ENCODE results near the gene TP53INP2. TPM values are rescaled to one million over a fixed set of nuclear protein-coding genes. Genes with fewer than 3 reads are reported as not detected.
"Not testable (repeated sequence)": the region's sequence is repeated elsewhere in the genome, so short reads cannot be mapped to it uniquely, and the experiment has no call there.

TP53INP2 gene
- total and polyA plus RNA-seq, 2 experiments from 2014 or later: 2.7 to 3.3 TPM

GRCh38 chr20:34720266-34720665, 16.1 kb downstream of the TP53INP2 start (continued):
- no peak for TF ChIP-seq CTCF (conservative IDR thresholded peaks at IDR 0.05; ENCODE audit: low read depth in 2 of 2)
- TF ChIP-seq ZNF114 (CRISPR knock-in tag; IDR thresholded peaks at IDR 0.05): no peak

- not testable (repeated sequence) for H3K36me3 ChIP-seq (ENCODE audit: insufficient read depth)
Observed at GRCh38 chr20:34722560-34722959, 18.4 kb downstream of the TP53INP2 start.

GRCh38 chr20:34724172-34724571, 20.0 kb downstream of the TP53INP2 start:
- Histone ChIP-seq H3K4me2 (no peak overlapping the region), H3K4me3 (no peak overlapping the region), H4K20me1 (replicated peaks; ENCODE audit: insufficient read depth) (no peaks in the 10 kb centered on the region), H3K27ac (ENCODE audit: low read depth) (no peak overlapping the region), H3K9me2 (ENCODE audit: insufficient read depth) (no peaks in the 10 kb centered on the region), H3K4me1 (ENCODE audit: insufficient read depth) (no peaks in the 10 kb centered on the region), H3K36me3 (ENCODE audit: insufficient read depth) (no peaks in the 10 kb centered on the region), H3K79me2 (replicated peaks; ENCODE audit: insufficient read depth) (no peaks in the 10 kb centered on the region), H3K27me3 (ENCODE audit: insufficient read depth) (no peaks in the 10 kb centered on the region), H2AFZ (no peak overlapping the region), H3F3A (replicated peaks; ENCODE audit: low read depth) (no peaks in the 10 kb centered on the region)
- ATAC-seq: no peak
- Mint-ChIP-seq H3K9me3 (no peaks in the 10 kb centered on the region), H3K4me1 (no peaks in the 10 kb centered on the region), H3K36me3 (ENCODE audit: low read depth) (no peaks in the 10 kb centered on the region), H3K4me3 (no peak overlapping the region), H3K27ac (no peak overlapping the region), H3K27me3 (ENCODE audit: insufficient read depth, low read depth, poor library complexity) (peaks cover 2% of the 10 kb centered on the region)
- TF ChIP-seq ETS1 (IDR thresholded peaks at IDR 0.05) (no peak), CREB1 (CRISPR knock-in tag; IDR thresholded peaks at IDR 0.05; ENCODE audit: low read depth) (no peak), JUNB (IDR thresholded peaks at IDR 0.05; ENCODE audit: unreplicated experiment) (no peak), NANOG (IDR thresholded peaks at IDR 0.05; ENCODE audit: borderline replicate concordance) (no peak), ZNF331 (CRISPR knock-in tag; IDR thresholded peaks at IDR 0.05; ENCODE audit: low read depth) (no peak), EZH2phosphoT487 (IDR thresholded peaks at IDR 0.05; ENCODE audit: unreplicated experiment) (no peak), CTCF (conservative IDR thresholded peaks at IDR 0.05; ENCODE audit: low read depth in 2 of 2) (no peak)
- no peak for DNase-seq (ENCODE audit: low spot score)

More at GRCh38 chr20:34722560-34722959, 18.4 kb downstream of the TP53INP2 start:
- ATAC-seq; H3K9me2 ChIP-seq (ENCODE audit: insufficient read depth); H3K27me3 Mint-ChIP-seq (ENCODE audit: insufficient read depth, low read depth, poor library complexity); H3K4me3 Mint-ChIP-seq; H3K79me2 ChIP-seq (replicated peaks; ENCODE audit: insufficient read depth); H3K27me3 ChIP-seq (ENCODE audit: insufficient read depth); H3K9me3 Mint-ChIP-seq; H3K4me1 ChIP-seq (ENCODE audit: insufficient read depth); H2AFZ ChIP-seq; DNase-seq (ENCODE audit: low spot score); H3F3A ChIP-seq (replicated peaks; ENCODE audit: low read depth); H4K20me1 ChIP-seq (replicated peaks; ENCODE audit: insufficient read depth); H3K36me3 Mint-ChIP-seq (ENCODE audit: low read depth); H3K4me1 Mint-ChIP-seq; H3K4me3 ChIP-seq; H3K27ac ChIP-seq (ENCODE audit: low read depth); H3K27ac Mint-ChIP-seq; H3K4me2 ChIP-seq: not testable (repeated sequence)
